CD14-positive monocyte (primary cell): ENCODE data around the gene TMEM212. TPM values are rescaled to one million over a fixed set of nuclear protein-coding genes. Genes with fewer than 3 reads are reported as not detected.

Experiments used
- DNase-seq, 3 donors: peaks; one replicate each; pipeline ENCODE4 v3.0.0-alpha.2; 2011 to 2022
- H2AFZ ChIP-seq: 2 replicates; pipeline ENCODE4 v1.6.0; 2012; ENCODE audit warnings: mild to moderate bottlenecking, low read depth, low read length, inconsistent platforms; ENCODE audit not compliant: insufficient read depth, poor library complexity, severe bottlenecking
- H3K27ac ChIP-seq, 2 donors: 1 replicate in 1 of 2; 2 replicates in 1 of 2; pipeline ENCODE4 v1.5.1; 2012 to 2013; ENCODE audit warnings: low read length in 2 of 2, control low read depth in 1 of 2, inconsistent platforms in 1 of 2, low read depth in 1 of 2, mild to moderate bottlenecking in 1 of 2
- H3K27me3 ChIP-seq, 2 donors: one replicate each; pipeline versions ENCODE4 v1.6.0 to v1.6.1; 2011 to 2013; ENCODE audit warnings: low read length in 2 of 2; ENCODE audit not compliant: control insufficient read depth in 2 of 2, insufficient read depth in 2 of 2
- H3K36me3 ChIP-seq, 2 donors: replicated peaks in 1 of 2; 1 replicate in 1 of 2; 2 replicates in 1 of 2; pipeline versions ENCODE4 v1.5.1 to v1.6.1; 2012 to 2013; ENCODE audit warnings: low read length in 2 of 2, control low read depth in 1 of 2, inconsistent platforms in 1 of 2, mild to moderate bottlenecking in 1 of 2; ENCODE audit not compliant: insufficient read depth in 2 of 2, control insufficient read depth in 1 of 2
- H3K4me1 ChIP-seq, 2 donors: 1 replicate in 1 of 2; 2 replicates in 1 of 2; pipeline versions ENCODE4 v1.5.1 to v1.6.1; 2012 to 2013; ENCODE audit warnings: low read length in 2 of 2, control low read depth in 1 of 2, inconsistent platforms in 1 of 2, mild to moderate bottlenecking in 1 of 2, moderate library complexity in 1 of 2; ENCODE audit not compliant: insufficient read depth in 2 of 2, control insufficient read depth in 1 of 2
- H3K4me2 ChIP-seq: replicated peaks from 2 replicates; pipeline ENCODE3; 2012; ENCODE audit warnings: low read length, moderate library complexity, mild to moderate bottlenecking; ENCODE audit not compliant: poor library complexity, severe bottlenecking; ENCODE audit errors: extremely low read depth
- H3K4me3 ChIP-seq, 3 experiments: fragments of 200-600 bp in 1 of 3; sonication (generic) in 1 of 3; replicated peaks in 1 of 3; 1 replicate in 2 of 3; 2 replicates in 1 of 3; pipeline ENCODE4 v1.5.1; 2011 to 2013; ENCODE audit warnings: low read length in 3 of 3, mild to moderate bottlenecking in 3 of 3, control low read depth in 2 of 3, low read depth in 2 of 3, inconsistent platforms in 1 of 3, moderate library complexity in 1 of 3
- H3K79me2 ChIP-seq: 2 replicates; pipeline ENCODE4 v1.6.0; 2012; ENCODE audit warnings: mild to moderate bottlenecking, control low read depth, inconsistent platforms, low read length, moderate library complexity; ENCODE audit not compliant: insufficient read depth
- H3K9ac ChIP-seq: 2 replicates; pipeline ENCODE4 v1.6.0; 2017; ENCODE audit warnings: low read length, mild to moderate bottlenecking; ENCODE audit not compliant: insufficient read depth, poor library complexity, severe bottlenecking
- H3K9me3 ChIP-seq, 2 donors: replicated peaks in 1 of 2; 1 replicate in 1 of 2; 2 replicates in 1 of 2; pipeline versions ENCODE4 v1.5.1 to v1.6.1; 2012 to 2013; ENCODE audit warnings: low read length in 2 of 2, control low read depth in 1 of 2; ENCODE audit not compliant: control insufficient read depth in 1 of 2, insufficient read depth in 1 of 2
- H4K20me1 ChIP-seq: 2 replicates; pipeline ENCODE4 v1.6.0; 2012; ENCODE audit warnings: mild to moderate bottlenecking, low read length, control low read depth, moderate library complexity; ENCODE audit not compliant: insufficient read depth
- H3K27ac Mint-ChIP-seq, 7 donors: one replicate each; pipeline ENCODE4 v1.8.0; 2020; ENCODE audit warnings: mild to moderate bottlenecking in 7 of 7, mixed read lengths in 7 of 7, moderate library complexity in 6 of 7, inconsistent platforms in 2 of 7
- H3K27me3 Mint-ChIP-seq, 3 donors: one replicate each; pipeline ENCODE4 v1.8.0; 2021 to 2022; ENCODE audit warnings: low read depth in 3 of 3, mild to moderate bottlenecking in 3 of 3, mixed read lengths in 3 of 3, moderate library complexity in 3 of 3, inconsistent platforms in 1 of 3
- H3K36me3 Mint-ChIP-seq, 2 donors: one replicate each; pipeline ENCODE4 v1.8.0; 2020; ENCODE audit warnings: mixed read lengths in 2 of 2, inconsistent platforms in 1 of 2, mild to moderate bottlenecking in 1 of 2
- H3K4me1 Mint-ChIP-seq: one replicate; pipeline ENCODE4 v1.8.0; 2020; ENCODE audit warnings: mild to moderate bottlenecking, mixed read lengths
- H3K4me3 Mint-ChIP-seq, 2 donors: one replicate each; pipeline ENCODE4 v1.8.0; 2020; ENCODE audit warnings: mild to moderate bottlenecking in 2 of 2, mixed read lengths in 2 of 2, moderate library complexity in 1 of 2
- H3K9me3 Mint-ChIP-seq, 7 donors: one replicate each; pipeline ENCODE4 v1.8.0; 2020 to 2022; ENCODE audit warnings: mixed read lengths in 7 of 7, mild to moderate bottlenecking in 6 of 7, moderate library complexity in 6 of 7, inconsistent platforms in 2 of 7
- WGBS: methylation state at CpG from one replicate; pipeline ENCODE4 v1.1.5; 2013; ENCODE audit warnings: missing lambda C conversion rate; ENCODE audit not compliant: insufficient coverage; 5-methylcytosine and 5-hydroxymethylcytosine counted together
- intact Hi-C, 2 donors: fragments of 100-400 bp; cut with micrococcal nuclease; formaldehyde crosslinking; loops; one replicate each; pipeline versions ENCODE4 v1.15.0 to v1.15.1; 2023
- polyA plus RNA-seq, 3 donors: library from polyadenylated mRNA; depleted of rRNA in 1 of 3; unstranded in 2 of 3; stranded (reverse) in 1 of 3; fragments of 300-500 nt in 2 of 3; fragments of >200 nt in 1 of 3; fragmentation: Illumina TruSeq in 2 of 3; gene quantifications; 1 replicate in 2 of 3; 2 replicates in 1 of 3; pipeline ENCODE4 v1.2.3, GENCODE V29; 2012 to 2021
- TF ChIP-seq, protein P1 (sequence below): fragments of 200-600 bp; IDR thresholded peaks from one replicate; pipeline ENCODE4 v1.8.0; 2022; ENCODE audit warnings: antibody characterized with exemption, mild to moderate bottlenecking

The TMEM212 gene
- polyA plus RNA-seq, 3 donors = not detected

- Histone ChIP-seq H3K9ac (no peak overlapping the region), H3K4me1 (no peaks in the 10 kb centered on the region), H3K4me2 (no peak overlapping the region), H3K27ac (no peak overlapping the region), H4K20me1 (no peaks in the 10 kb centered on the region), H3K36me3 (no peaks in the 10 kb centered on the region), H2AFZ (no peak overlapping the region), H3K4me3 (no peak overlapping the region), H3K9me3 (no peaks in the 10 kb centered on the region), H3K27me3 (no peaks in the 10 kb centered on the region), H3K79me2 (no peaks in the 10 kb centered on the region)
- H3K36me3 Mint-ChIP-seq = no peaks in the 10 kb centered on the region
- TF ChIP-seq, protein P1, sequence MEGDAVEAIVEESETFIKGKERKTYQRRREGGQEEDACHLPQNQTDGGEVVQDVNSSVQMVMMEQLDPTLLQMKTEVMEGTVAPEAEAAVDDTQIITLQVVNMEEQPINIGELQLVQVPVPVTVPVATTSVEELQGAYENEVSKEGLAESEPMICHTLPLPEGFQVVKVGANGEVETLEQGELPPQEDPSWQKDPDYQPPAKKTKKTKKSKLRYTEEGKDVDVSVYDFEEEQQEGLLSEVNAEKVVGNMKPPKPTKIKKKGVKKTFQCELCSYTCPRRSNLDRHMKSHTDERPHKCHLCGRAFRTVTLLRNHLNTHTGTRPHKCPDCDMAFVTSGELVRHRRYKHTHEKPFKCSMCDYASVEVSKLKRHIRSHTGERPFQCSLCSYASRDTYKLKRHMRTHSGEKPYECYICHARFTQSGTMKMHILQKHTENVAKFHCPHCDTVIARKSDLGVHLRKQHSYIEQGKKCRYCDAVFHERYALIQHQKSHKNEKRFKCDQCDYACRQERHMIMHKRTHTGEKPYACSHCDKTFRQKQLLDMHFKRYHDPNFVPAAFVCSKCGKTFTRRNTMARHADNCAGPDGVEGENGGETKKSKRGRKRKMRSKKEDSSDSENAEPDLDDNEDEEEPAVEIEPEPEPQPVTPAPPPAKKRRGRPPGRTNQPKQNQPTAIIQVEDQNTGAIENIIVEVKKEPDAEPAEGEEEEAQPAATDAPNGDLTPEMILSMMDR = no peak
- WGBS = 100% methylated on average over 3 of the region's 4 CpGs
- no peak for DNase-seq
- intact Hi-C loops = no loop called here
- no peaks in the 10 kb centered on the region for H3K9me3 Mint-ChIP-seq
- H3K27me3 Mint-ChIP-seq = no peaks in the 10 kb centered on the region
- no peak overlapping the region for H3K27ac Mint-ChIP-seq
- H3K4me3 Mint-ChIP-seq = no peak overlapping the region
- H3K4me1 Mint-ChIP-seq = peaks cover 3% of the 10 kb centered on the region
These were observed 32.8 kb downstream of the TMEM212 start for GRCh38 chr3:171875923-171876412.

DNA sequence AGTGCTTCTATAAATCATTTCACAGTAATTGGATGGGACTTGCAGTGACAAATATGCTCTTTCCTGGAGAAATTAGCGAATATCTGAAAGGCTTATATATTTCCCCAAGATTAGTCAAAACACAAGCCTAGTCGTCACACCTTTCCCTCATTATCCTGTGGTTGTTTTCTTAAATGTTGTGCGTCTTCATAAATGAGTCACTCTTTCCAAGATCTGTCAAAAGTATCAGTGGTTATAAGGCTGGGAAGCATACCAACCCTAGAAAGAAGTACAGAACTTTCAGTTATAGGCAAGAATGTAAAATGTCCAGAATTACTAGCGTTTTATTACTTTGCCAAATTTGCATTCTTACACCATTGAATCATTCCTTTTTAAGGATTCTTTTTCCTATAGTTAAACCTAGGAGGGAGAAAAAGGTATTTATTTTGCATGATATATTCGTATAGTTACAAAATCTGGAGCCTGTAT is 33.6 kb downstream of the TMEM212 start:
- no CpG with 5 or more reads among the region's 5 CpGs for WGBS
- Histone ChIP-seq H3K79me2 (no peaks in the 10 kb centered on the region), H3K27me3 (no peaks in the 10 kb centered on the region), H3K9me3 (no peaks in the 10 kb centered on the region), H3K27ac (no peak overlapping the region), H3K4me3 (no peak overlapping the region), H3K36me3 (no peaks in the 10 kb centered on the region), H3K4me2 (no peak overlapping the region), H3K4me1 (no peaks in the 10 kb centered on the region), H3K9ac (no peak overlapping the region), H2AFZ (no peak overlapping the region), H4K20me1 (no peaks in the 10 kb centered on the region)
- Mint-ChIP-seq H3K4me3 (no peak overlapping the region), H3K27me3 (no peaks in the 10 kb centered on the region), H3K9me3 (no peaks in the 10 kb centered on the region), H3K27ac (no peak overlapping the region), H3K4me1 (peaks cover 3% of the 10 kb centered on the region), H3K36me3 (no peaks in the 10 kb centered on the region)
- DNase-seq = no peak
- TF ChIP-seq, protein P1 = no peak
- intact Hi-C loops = no loop called here
